HCEC 1CT (cell line): ENCODE data around the gene TXNL4A.

Source experiments
- DNase-seq: peaks from one replicate; pipeline ENCODE4 v3.0.0-alpha.2; 2017

Gene TXNL4A

GRCh38 chr18:79947054-79947755 lies 41.2 kb downstream of the TXNL4A start:
- no peak for DNase-seq

- DNase-seq, result no peak
Measured at GRCh38 chr18:79945118-79946042, 43.0 kb downstream of the TXNL4A start.

- no peak for DNase-seq
Measured at GRCh38 chr18:79944746-79945117, 43.6 kb downstream of the TXNL4A start.

- no peak for DNase-seq
Measured at GRCh38 chr18:79944126-79944731, 44.1 kb downstream of the TXNL4A start.

- DNase-seq, result no peak
Measured at GRCh38 chr18:79943608-79944125, 44.7 kb downstream of the TXNL4A start.

- no peak for DNase-seq
Measured at GRCh38 chr18:79942786-79943607, 45.4 kb downstream of the TXNL4A start.

- DNase-seq, result no peak
Measured at GRCh38 chr18:79942211-79942610, 46.2 kb downstream of the TXNL4A start.

GRCh38 chr18:79941473-79942119 lies 46.8 kb downstream of the TXNL4A start:
- no peak for DNase-seq

GRCh38 chr18:79940814-79941472 lies 47.4 kb downstream of the TXNL4A start:
- no peak for DNase-seq

GRCh38 chr18:79940126-79940813 lies 48.1 kb downstream of the TXNL4A start:
- DNase-seq, result no peak

GRCh38 chr18:79939096-79939495 lies 49.3 kb downstream of the TXNL4A start:
- no peak for DNase-seq

GRCh38 chr18:79938196-79938595 lies 50.2 kb downstream of the TXNL4A start:
- no peak for DNase-seq

GRCh38 chr18:79937103-79937860 lies 51.1 kb downstream of the TXNL4A start:
- no peak for DNase-seq

GRCh38 chr18:79936641-79937040 lies 51.7 kb downstream of the TXNL4A start:
- DNase-seq, result no peak

- no peak for DNase-seq
Measured at GRCh38 chr18:79935925-79936324, 52.4 kb downstream of the TXNL4A start.

- DNase-seq, result no peak
Measured at GRCh38 chr18:79935499-79935898, 52.9 kb downstream of the TXNL4A start.

GRCh38 chr18:79935098-79935480 lies 53.3 kb downstream of the TXNL4A start:
- DNase-seq, result no peak

- DNase-seq, result no peak
Measured at GRCh38 chr18:79934311-79935097, 53.9 kb downstream of the TXNL4A start.

- no peak for DNase-seq
Measured at GRCh38 chr18:79933765-79934164, 54.6 kb downstream of the TXNL4A start.
